NCI-H526 treated with DMSO at 0.1 percent for 48 hours (cell line): Measurements from ENCODE around the gene PEMT.

Experiments
- DNase-seq: peaks from one replicate; lab custom pipeline; 2025; lab: John Stamatoyannopoulos, UW

Gene PEMT

DNA sequence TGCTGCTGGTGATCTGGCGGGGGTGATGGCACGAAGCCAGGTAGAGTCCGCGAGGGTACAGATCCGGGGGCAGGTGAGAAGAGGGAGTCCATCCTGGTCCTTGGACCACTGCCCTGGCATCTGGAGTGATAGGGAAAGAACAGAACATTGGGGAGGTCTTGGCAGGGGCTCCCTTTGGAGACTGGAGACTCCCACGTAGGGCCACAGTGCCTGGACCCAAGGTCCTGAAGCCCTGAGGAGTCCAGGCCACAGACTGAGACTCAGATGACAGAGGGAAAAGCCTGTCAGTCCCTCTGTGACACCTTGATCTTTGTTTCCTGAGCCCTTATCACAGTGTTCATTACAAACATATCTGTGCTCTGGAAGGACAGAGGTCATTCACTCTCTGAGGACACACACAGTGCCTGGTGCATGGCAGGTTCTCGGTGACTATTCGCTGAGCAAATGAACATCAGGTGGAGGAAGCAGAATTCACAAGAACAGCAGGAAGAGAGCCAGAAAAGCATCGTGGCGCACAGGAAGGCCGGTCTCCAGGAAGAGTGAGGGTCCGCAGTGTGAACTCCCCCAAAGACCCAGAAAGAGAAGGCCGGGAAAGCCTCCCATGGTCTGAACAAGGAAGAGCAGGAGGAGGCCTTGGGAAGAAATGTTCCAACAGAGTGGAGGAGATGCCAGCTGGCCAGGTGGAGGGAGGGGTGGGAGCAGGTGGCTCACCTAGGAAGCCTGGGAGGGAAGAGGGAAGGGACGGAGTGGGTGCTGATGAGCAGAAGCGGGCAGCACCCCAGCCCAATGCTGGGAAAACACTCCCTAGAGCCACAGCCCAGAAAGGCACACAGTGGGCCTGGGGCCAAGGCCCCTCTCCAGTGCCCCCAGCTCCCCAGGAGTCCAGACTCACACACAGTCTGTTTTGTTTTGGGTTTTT, 20.5 kb downstream of the PEMT start:
- no peak for DNase-seq

DNA sequence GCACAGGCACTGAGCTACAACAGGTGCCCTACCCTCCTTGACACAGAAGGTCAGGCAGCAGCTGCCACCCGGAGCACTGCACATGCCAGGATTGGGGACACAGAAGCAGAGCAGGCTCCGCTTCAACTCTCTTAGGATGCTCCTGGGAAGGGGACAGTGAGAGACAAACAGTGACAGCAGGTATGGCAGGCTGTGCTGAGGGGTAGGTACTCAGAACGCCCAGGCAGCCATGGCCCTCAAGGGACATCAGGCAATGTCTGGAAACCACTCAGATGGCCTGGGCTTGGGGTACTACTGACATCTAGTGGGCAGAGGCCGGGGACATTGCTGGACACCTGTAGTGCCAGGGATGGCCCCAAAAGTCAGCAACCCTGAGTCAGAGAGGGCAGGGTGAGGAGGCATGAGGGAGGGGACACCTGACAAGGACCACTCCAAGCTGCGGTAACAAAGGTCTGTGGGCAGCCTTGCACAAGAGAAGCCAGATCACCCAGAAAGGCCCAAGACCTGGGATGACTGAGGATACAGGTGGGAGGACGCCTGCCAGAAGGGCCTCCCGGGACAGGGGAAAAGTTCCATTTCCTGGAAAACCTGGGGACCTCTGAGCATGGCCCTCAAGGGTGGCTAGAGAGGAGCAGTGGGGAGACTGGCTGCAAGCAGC, 21.2 kb downstream of the PEMT start:
- DNase-seq = no peak

DNA sequence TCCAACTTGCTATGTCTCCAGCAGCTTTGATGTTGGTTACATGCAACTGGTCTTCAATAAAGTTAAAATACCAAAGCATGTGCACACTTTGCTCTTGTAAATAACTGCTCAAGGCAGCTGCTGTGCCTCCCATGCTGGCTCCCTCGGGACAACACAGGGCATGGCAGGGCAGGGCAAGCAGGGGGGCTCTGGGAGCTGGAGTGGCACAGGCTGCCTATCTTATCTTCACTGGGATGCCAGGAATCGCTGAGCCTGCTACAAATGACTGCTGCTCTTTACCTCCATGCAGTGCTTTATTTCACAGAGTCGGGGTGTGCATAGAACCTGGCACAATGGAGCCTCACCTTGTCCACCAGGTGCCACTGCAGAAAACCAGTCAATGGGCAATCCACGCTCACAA, 21.8 kb downstream of the PEMT start:
- no peak for DNase-seq

DNA sequence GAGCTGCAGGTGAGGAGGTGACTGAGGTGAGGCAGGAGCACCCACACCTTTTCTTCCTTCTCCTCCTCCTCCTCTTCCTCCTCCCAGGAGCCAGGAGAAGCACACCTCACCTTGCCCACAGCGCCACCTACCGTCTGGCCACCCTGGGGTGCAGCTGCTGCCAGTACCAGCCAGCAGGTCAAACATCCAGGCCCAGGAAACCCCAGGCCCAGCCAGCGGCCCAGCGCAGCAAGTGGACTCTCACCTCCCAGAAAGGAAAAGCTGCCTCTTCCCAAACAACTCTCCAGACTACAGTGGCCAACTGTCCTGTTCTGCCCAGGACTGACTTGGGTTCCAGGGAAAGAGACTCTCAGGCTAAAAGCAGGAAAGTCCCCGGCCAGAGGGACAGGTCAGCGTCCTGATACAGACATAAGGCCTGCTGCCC, 22.7 kb downstream of the PEMT start:
- no peak for DNase-seq

DNA sequence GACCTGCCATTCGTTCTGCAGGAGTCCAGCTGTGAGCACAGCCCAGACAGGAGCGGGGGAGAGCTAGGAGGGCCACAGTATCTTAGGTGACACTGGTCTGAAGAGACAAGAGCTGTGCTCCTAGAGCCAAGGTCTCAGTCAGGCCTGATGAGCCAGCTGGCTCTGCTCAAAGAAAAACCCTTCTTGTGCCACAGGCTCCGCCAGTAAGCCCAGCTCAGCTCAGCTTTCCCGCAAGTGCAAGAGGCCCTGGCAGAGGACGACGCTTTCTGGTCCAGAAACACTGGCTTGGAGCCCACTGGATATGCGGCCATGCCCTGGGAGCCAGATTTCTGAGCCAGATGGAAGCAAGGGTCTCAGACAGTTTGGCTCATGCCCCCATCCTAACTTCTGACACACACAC, 23.9 kb downstream of the PEMT start:
- no peak for DNase-seq

DNA sequence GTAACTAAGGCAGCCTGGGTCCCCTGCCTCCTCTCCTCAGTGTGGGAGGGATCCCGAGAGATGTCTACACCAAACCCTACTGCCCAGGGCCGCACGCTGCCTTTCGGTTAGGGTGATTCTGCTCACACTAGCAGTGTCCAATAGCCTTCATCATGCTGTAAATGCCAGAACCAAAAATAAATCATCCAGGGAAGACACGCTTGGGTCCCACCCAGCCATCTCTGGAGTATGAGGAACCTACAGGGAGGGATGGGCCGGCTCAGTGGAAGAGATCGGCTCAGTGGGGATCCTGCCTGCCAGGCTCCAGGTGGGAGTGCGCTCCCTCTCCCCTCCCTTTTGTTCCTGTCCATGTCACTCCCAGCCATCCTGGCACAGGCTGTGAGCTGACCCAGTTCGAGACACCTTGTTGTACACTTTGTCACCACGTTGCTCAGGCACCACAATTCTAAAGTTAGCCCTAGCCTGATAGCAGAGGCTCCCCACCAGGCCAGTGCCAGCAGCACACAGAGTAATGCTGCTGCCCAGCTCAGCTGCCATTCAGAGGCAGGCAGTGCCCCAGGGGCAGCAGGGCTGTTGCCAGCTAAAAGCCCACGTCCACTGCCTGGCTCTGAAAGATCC, 24.5 kb downstream of the PEMT start:
- DNase-seq = no peak

DNA sequence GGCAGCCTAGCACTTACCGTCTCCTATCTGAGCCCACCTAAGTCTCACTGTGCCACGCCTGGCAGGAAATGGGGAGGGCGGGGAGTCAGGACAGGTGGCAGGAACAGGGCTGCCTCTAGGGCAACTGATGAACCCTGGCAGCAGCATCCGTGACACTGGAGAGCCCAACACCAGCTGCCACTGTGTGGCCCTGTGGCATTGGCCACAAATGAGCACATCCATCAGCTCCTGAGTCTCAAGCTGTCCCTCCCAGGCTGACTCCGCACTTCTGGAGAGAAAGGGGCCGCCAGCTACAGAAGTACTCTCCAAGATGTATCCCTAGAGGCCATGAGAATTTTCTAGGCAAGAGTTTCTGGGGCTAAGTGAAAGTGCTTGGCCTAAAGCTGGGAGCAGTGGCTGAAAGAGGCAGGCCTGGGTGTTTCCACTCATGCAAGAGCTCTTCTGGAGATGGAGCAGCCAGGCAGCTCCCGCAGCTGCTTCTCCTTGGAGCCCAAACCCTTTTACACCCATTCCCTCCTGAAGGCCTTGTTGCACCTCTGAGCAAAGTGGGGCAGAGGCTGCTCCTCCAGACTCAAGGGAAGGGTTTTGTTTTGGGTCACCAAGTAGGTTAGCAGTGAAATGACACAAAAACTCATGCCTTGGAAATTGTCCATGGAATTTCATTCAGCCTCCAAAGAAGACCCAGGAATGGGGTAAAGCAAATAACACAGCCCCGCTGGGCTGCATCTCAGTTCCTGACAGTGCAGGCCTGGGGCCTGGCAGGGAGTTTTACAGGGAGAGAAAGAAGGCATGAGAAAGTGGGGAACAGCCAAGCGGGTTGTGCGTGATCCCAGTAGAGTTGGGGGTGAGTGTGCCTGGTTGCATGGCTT, 25.8 kb downstream of the PEMT start:
- DNase-seq = no peak

DNA sequence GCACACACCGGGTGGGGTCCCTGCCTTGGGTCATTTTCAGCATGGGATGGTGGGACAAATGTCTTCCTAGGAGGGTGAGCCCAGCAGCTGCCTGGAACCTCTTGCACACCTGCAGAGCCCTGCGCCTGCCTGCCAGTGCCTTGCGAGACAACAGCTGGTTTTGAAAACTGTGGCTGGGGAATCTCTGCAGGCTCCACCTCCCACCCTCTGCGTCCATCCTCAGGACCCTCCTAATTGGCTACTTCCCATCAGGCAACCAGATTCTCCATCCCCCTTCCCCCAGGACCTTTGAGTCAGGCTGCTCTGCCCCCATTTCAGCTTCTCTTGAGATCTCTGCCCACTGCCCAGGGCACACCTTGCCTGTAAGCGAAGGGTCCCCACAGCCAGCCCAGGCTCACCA, 26.6 kb downstream of the PEMT start:
- no peak for DNase-seq

DNA sequence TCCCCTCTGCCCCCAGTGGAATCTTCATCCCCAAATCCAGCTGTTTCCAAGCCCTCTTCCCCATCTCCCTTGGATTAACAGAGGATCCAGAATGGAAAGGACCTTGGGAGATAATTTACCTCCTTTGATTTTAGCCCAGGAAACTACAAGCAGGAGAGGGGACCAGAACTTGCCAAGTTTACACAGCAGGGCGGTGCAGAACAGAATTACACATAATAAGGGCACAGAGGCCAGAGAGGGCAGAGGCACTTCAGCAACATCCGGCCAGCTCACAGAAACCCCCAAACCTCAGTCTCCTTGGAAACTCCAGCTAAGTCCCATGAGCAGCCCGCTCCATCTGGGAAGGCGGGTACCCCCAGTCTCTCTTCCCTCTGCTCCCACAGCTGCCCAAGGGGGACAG, 27.2 kb downstream of the PEMT start:
- DNase-seq = no peak

DNA sequence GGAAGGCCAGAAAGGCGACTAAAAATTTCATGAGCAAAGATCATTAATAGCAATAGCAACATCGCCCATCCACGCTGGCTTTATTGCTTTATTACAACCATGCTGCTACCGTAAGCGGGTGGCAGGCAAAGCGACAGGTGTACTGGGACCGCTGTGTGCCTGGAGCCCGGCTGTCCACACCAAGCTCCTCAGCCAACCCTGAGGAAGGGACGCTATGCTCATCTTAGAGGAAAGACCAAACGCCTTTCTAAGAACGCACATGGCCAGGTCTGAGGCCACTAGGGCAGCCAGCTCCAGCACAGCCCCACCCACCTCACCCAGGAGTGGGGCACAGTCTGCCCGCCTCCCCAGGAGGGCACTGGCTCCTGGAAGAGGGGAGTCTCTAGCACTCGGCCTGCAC, 28.0 kb downstream of the PEMT start:
- no peak for DNase-seq

DNA sequence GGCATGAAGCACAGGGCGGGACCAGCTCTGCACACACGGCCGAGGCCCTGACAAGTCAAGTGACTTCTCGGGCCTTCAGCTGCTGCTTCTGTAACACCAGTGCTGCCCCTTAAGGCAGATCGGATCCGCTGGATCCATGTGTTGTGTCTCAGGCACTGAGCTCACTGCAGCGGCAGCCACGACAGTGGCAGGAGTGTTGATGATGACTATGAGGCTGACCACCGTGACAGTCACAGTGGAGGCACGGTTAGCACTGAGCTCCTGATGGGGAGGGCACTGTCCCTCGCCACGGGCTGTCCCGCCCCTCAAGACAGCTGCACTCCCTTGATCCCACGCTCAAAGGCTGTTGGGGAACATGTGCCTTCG, 29.4 kb downstream of the PEMT start:
- no peak for DNase-seq

DNA sequence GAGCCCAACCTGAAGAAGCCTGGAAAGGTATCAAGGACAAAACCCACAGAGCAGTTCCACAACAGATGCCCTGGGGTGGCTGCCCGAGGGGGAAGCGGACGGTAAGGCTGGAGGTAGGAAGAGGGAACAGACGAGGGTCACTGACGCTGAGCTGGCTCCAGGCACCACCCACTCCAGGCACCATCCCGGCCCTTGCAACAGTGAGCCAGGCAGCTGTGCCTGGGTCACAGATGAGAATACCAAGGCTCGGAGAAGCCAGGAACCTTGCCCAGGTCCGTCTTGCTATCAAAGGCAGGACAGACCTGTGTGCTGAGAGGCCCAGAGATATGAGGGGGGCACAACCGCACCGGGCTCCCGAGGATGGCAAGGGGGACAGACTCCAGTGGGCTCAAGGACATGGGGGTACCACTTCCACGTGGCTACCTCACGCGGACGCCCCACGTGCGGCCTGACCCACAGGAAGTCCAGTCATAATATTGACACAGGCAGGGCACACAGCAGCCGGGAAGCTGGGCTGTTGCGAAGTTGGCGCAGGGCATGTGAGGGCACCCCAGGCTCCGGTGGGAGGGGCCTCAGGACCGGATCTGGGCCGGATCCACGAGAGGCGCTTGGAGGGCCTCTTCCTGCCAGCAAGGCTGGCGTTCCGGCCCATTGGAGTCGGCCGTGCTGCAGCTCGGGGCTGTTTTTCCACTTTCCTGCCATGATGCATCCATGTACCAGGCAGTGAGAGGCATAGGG, 29.9 kb downstream of the PEMT start:
- no peak for DNase-seq

DNA sequence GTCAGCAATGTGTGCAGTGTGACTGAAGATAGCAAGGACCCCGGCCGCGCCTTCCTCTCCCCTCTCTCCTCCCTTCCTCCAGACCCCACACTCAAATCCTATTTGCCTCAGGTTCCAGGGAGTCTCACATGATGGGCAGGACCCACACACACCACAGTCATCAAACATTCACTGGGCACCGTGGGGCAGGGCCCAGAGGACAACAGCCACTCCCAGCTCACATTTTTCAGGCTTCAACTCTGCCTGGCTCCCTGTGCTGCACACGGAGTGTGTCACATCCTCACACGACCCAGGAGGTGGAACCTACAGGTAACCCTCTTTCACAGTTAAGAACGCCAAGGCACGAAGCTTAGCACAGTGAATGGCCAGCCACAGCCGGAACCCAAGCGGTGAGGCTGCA, 30.5 kb downstream of the PEMT start:
- DNase-seq = no peak

DNA sequence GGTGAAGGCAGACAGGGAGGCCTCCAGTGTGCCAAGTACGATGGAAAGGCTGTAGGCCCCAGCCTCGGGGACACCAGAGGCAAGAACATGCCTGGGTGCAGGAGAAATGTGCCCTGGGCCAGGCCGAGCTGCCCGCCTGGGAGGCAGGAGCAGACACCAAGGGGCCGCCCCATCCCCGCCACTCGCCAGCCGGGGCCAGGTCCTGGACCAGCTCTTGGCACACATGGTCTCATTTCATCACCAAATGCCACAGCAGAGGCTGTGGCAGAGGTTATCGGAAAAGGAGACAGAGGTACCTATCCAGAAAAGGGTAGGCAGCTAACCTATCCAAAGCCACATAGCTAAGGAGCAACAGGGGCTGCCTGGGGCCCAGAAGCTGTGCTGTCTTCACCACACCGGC, 31.3 kb downstream of the PEMT start:
- DNase-seq = no peak

DNA sequence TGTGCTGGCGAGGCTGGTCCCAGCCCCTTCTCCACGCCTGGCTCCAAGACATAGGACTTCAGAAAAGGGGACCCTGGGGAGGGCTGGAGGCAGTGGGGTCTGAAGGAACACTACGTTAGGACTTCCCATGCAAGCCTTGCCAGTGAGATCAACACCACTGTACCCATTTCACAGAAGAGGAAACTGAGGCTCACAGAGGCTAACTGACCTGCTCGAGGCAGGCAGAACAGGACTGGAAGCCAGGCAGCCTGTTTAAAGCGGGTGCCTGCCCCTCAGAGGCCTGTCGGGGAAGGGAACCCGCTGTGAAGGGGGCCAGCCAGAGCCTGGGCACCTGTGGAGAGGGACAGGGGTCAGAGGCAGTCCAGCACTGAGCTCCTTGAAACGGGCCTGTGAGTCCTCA, 32.3 kb downstream of the PEMT start:
- DNase-seq = no peak

DNA sequence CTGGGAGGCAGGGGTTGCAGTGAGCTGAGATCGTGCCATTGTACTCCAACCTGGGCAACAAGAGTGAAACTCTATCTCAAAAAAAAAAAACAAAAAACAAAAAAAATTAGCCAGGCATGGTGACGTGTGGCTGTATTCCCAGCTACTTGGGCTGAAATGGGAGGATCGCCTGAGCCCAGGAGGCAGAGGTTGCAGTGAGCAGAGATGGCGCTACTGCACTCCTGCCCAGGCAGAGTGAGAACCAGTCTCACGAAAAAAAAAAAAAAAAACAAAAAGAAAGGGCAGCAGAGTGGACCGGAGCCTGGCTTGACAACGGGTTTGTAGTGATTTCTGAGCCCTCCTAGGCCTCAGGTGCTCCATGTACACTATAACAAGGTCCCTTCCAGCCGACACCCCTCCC, 33.1 kb downstream of the PEMT start:
- no peak for DNase-seq

DNA sequence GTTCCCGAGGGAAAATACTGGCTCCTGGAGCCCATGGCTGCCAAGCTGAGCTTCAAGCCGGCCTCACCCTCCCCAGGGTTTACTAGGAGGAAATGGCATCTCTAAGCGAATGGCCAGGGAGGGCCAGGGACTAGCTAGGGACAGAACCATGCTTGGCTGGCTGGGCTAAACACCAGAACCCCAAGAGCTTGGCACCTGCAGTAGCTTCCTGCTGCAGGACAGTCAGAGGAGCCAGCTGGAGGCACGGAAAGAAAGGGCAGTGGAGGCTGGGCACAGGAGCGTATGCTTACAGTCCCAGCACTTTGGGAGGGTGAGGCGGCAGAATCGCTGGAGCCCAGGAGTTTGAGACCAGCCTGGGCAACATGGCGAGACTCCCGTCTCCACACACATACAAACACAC, 33.7 kb downstream of the PEMT start:
- no peak for DNase-seq

DNA sequence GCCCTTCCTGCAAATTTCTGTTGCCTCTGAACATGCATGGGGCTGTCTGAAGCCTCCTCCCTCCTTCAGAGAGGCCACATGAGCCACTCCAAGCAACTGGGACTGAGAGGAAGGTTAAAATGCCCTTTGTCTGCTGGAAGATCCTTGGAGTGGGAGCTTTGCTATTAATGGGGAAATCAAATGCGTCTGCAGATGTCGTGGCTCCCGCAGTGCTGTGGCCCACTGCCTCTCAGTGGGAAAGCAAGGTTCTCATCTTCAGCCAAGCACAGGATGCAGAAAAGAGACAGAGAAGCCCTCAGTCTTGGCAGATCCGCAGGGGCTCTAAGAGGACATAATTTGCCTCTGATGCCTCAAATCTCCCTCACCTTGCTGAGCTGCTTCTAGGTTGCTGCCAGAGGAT, 34.8 kb downstream of the PEMT start:
- no peak for DNase-seq

DNA sequence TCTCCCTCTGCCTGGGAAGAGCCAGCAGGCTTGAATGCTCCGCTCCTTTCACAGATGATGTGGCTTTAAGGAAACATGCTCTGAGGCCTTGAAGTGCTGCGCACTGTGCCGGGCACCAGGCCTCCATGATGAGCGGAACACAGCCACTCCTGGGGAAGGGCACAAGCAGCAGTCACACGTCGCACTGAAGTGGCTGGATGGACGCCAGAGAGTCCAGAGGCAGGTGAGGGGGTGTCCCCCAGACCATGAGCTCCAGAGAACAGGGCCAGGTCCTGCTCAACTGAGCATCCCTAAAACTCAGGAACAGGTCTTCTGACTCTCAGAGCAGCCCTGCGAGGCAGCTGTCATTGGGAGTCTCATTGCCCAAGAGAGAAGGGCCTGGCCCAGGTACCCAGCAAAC, 35.6 kb downstream of the PEMT start:
- DNase-seq = no peak

DNA sequence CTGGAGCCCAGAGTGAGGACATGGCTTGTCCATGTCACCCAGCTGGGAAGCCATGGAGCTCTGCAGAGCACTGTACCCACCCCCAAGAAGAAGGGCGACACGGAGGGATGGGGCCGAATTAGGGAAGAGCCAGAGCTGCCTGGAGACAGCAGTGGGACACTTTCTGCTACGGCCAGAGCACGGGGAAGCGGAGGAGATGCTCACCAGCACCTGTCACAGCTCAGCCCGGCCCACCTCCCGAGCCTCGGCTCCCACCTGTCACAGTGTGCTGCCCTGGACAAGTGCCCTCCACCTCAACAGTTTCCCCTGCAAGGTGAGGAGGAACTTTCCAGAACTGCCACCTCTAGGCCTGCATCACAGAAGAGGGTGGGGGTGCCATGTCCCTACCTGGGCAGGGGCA, 36.4 kb downstream of the PEMT start:
- no peak for DNase-seq

DNA sequence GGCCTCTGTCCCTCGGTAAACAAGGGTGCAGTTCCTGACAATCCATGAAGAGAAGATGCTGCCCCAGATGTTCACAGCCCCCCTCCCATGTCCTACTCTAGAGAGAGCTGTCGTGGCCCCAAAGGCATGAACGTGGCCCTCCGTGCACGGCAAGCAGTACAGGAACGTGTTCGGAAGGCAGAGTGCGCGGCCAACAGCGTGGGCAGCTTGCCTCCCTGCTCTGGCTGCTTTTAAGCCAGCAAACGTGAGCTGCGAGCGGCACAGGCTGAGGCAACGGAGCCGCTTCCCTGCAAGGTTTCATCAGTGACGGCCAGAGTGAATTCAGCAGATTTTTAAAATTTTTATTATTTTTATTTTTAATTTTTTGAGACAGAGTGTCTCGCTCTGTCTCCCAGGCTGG, 37.2 kb downstream of the PEMT start:
- no peak for DNase-seq
